Measurements from ENCODE around the gene GCM1.
A peak's percentile ranks its signal among the peaks of the same experiment; 100 is the strongest.

The GCM1 gene

GRCh38 chr6:53179961-53180651 is 31.5 kb upstream of the GCM1 start:
- ChIA-PET CTCF (interaction anchor here (0.6 to 1.0 kb wide), 4 partner anchors 8 to 510 kb away, joined by 3 to 5 read pairs (median 4); no protein-coding TSS in a partner anchor), POLR2A (interaction anchor here (0.5 kb wide), 1 partner anchor 358 kb away, joined by 4 read pairs; no protein-coding TSS in a partner anchor)
- Histone ChIP-seq H3K4me1 (ENCODE audit: control insufficient read depth, insufficient read depth, low read length) (peaks cover 5% of the 10 kb centered on the region; the same call in 1 of the 2 replicates), H3K9me3 (ENCODE audit: control insufficient read depth, insufficient read depth, low read depth, low read length) (no peaks in the 10 kb centered on the region), H3K4me3 (ENCODE audit: low read depth, low read length) (no peak overlapping the region), H3K36me3 (ENCODE audit: control insufficient read depth in 2 of 2, insufficient read depth in 1 of 2, low read length in 2 of 2) (no peaks in the 10 kb centered on the region), H3K27ac (ENCODE audit: extremely low read depth, low read depth, low read length) (no peak overlapping the region)
- no peak for TF ChIP-seq ZNF211 (tag by site-specific recombination; IDR thresholded peaks at IDR 0.05; ENCODE audit: low read depth)
- peak; percentile 33; the same call in 1 of the 2 replicates for TF ChIP-seq ZNF335 (tag by site-specific recombination; conservative IDR thresholded peaks at IDR 0.05)
- no peak for TF ChIP-seq ZFP3 (tag by site-specific recombination; IDR thresholded peaks at IDR 0.05; ENCODE audit: low read depth)
- peak; percentile 53 for TF ChIP-seq PRDM6 (tag by site-specific recombination; IDR thresholded peaks at IDR 0.05)
- TF ChIP-seq GLIS1 (tag by site-specific recombination; IDR thresholded peaks at IDR 0.05): no peak
- TF ChIP-seq ZNF184 (tag by site-specific recombination; IDR thresholded peaks at IDR 0.05): peak; percentile 78; the same call in 1 of the 2 replicates
- TF ChIP-seq ZNF660 (tag by site-specific recombination; IDR thresholded peaks at IDR 0.05): peak; percentile 49; the same call in 1 of the 2 replicates
- TF ChIP-seq ZBTB20 (tag by site-specific recombination; IDR thresholded peaks at IDR 0.05): peak; percentile 24; the same call in 1 of the 2 replicates
- no peak for TF ChIP-seq ZNF521 (tag by site-specific recombination; IDR thresholded peaks at IDR 0.05)
- TF ChIP-seq ZNF112 (tag by site-specific recombination; IDR thresholded peaks at IDR 0.05): no peak
- TF ChIP-seq, protein P1, sequence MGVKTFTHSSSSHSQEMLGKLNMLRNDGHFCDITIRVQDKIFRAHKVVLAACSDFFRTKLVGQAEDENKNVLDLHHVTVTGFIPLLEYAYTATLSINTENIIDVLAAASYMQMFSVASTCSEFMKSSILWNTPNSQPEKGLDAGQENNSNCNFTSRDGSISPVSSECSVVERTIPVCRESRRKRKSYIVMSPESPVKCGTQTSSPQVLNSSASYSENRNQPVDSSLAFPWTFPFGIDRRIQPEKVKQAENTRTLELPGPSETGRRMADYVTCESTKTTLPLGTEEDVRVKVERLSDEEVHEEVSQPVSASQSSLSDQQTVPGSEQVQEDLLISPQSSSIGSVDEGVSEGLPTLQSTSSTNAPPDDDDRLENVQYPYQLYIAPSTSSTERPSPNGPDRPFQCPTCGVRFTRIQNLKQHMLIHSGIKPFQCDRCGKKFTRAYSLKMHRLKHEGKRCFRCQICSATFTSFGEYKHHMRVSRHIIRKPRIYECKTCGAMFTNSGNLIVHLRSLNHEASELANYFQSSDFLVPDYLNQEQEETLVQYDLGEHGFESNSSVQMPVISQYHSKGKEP (tag by site-specific recombination; IDR thresholded peaks at IDR 0.05): peak; percentile 69; the same call in 1 of the 2 replicates
- TF ChIP-seq OVOL3 (tag by site-specific recombination; IDR thresholded peaks at IDR 0.05): no peak
- no peak for TF ChIP-seq ZSCAN5A (tag by site-specific recombination; IDR thresholded peaks at IDR 0.05)
- 0 out of 2 replicates have a peak, but pooled peaks have one; percentile 52 for TF ChIP-seq KLF10 (tag by site-specific recombination; IDR thresholded peaks at IDR 0.05)
- TF ChIP-seq ZNF629 (tag by site-specific recombination; IDR thresholded peaks at IDR 0.05): 0 out of 2 replicates have a peak, but pooled peaks have one; percentile 25
- no peak for TF ChIP-seq ZNF138 (tag by site-specific recombination; IDR thresholded peaks at IDR 0.05; ENCODE audit: borderline replicate concordance)
- no peak for TF ChIP-seq ZNF26 (tag by site-specific recombination; IDR thresholded peaks at IDR 0.05)
- no peak for TF ChIP-seq ZNF37A (tag by site-specific recombination; IDR thresholded peaks at IDR 0.05)
- no peak for TF ChIP-seq FEZF1 (tag by site-specific recombination; IDR thresholded peaks at IDR 0.05)
- no peak for TF ChIP-seq ZSCAN18 (tag by site-specific recombination; IDR thresholded peaks at IDR 0.05)
- no peak for TF ChIP-seq MYNN (tag by site-specific recombination; IDR thresholded peaks at IDR 0.05; ENCODE audit: borderline replicate concordance)
- TF ChIP-seq, protein P2, sequence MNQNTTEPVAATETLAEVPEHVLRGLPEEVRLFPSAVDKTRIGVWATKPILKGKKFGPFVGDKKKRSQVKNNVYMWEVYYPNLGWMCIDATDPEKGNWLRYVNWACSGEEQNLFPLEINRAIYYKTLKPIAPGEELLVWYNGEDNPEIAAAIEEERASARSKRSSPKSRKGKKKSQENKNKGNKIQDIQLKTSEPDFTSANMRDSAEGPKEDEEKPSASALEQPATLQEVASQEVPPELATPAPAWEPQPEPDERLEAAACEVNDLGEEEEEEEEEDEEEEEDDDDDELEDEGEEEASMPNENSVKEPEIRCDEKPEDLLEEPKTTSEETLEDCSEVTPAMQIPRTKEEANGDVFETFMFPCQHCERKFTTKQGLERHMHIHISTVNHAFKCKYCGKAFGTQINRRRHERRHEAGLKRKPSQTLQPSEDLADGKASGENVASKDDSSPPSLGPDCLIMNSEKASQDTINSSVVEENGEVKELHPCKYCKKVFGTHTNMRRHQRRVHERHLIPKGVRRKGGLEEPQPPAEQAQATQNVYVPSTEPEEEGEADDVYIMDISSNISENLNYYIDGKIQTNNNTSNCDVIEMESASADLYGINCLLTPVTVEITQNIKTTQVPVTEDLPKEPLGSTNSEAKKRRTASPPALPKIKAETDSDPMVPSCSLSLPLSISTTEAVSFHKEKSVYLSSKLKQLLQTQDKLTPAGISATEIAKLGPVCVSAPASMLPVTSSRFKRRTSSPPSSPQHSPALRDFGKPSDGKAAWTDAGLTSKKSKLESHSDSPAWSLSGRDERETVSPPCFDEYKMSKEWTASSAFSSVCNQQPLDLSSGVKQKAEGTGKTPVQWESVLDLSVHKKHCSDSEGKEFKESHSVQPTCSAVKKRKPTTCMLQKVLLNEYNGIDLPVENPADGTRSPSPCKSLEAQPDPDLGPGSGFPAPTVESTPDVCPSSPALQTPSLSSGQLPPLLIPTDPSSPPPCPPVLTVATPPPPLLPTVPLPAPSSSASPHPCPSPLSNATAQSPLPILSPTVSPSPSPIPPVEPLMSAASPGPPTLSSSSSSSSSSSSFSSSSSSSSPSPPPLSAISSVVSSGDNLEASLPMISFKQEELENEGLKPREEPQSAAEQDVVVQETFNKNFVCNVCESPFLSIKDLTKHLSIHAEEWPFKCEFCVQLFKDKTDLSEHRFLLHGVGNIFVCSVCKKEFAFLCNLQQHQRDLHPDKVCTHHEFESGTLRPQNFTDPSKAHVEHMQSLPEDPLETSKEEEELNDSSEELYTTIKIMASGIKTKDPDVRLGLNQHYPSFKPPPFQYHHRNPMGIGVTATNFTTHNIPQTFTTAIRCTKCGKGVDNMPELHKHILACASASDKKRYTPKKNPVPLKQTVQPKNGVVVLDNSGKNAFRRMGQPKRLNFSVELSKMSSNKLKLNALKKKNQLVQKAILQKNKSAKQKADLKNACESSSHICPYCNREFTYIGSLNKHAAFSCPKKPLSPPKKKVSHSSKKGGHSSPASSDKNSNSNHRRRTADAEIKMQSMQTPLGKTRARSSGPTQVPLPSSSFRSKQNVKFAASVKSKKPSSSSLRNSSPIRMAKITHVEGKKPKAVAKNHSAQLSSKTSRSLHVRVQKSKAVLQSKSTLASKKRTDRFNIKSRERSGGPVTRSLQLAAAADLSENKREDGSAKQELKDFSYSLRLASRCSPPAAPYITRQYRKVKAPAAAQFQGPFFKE (tag by site-specific recombination; IDR thresholded peaks at IDR 0.05; ENCODE audit: borderline replicate concordance): no peak
- no peak for TF ChIP-seq ZNF544 (tag by site-specific recombination; IDR thresholded peaks at IDR 0.05)
- TF ChIP-seq KLF1 (tag by site-specific recombination; IDR thresholded peaks at IDR 0.05): no peak

Measured in HEK293 (cell line).